ENCODE results near the gene FANCC. TPM values are rescaled to one million over a fixed set of nuclear protein-coding genes. Genes with fewer than 3 reads are reported as not detected.

FANCC gene
- total and polyA plus RNA-seq, 2 of the 8 experiments (the other 6 are each of a cell fraction or from before 2014, with no cell fraction given): 7.8 to 15.2 TPM

- Histone ChIP-seq H3K9me3 (ENCODE audit: insufficient read depth in 2 of 2, low read depth in 1 of 2, low read length in 1 of 2) (no peaks in the 10 kb centered on the region), H3K9ac (replicated peaks in 1 of 4; ENCODE audit: extremely low read depth in 1 of 4, low read depth in 3 of 4, low read length in 3 of 4) (no peak overlapping the region), H2BK15ac (ENCODE audit: low read length) (no peak overlapping the region), H3K27me3 (replicated peaks in 1 of 4; ENCODE audit: control insufficient read depth in 3 of 4, extremely low read depth in 1 of 4, insufficient read depth in 3 of 4, low read length in 3 of 4) (no peaks in the 10 kb centered on the region), H2AK5ac (ENCODE audit: low read depth, low read length) (no peak overlapping the region), H3K4me2 (ENCODE audit: insufficient read depth in 1 of 2, low read depth in 2 of 2, low read length in 2 of 2) (no peak overlapping the region), H4K5ac (ENCODE audit: insufficient read length, low read depth, low read length) (no peak overlapping the region), H3K79me1 (ENCODE audit: low read depth, low read length) (no peaks in the 10 kb centered on the region), H4K8ac (ENCODE audit: extremely low read depth, insufficient read depth, low read length) (no peak overlapping the region), H3K14ac (ENCODE audit: insufficient read length) (no peak overlapping the region), H3K18ac (ENCODE audit: extremely low read depth, low read length) (no peak overlapping the region), H3K4ac (replicated peaks; ENCODE audit: insufficient read length, low read depth, low read length) (no peak overlapping the region), H2BK12ac (ENCODE audit: low read depth, low read length) (no peak overlapping the region), H3K36me3 (ENCODE audit: control insufficient read depth in 2 of 4, insufficient read depth in 4 of 4, low read length in 3 of 4) (no peaks in the 10 kb centered on the region), H3K56ac (replicated peaks; ENCODE audit: insufficient read length, low read depth, low read length) (no peak overlapping the region), H3K79me2 (ENCODE audit: control insufficient read depth in 1 of 2, insufficient read depth in 2 of 2, low read length in 2 of 2) (no peaks in the 10 kb centered on the region), H3K23ac (ENCODE audit: insufficient read length) (no peak overlapping the region), H4K20me1 (replicated peaks in 1 of 2; ENCODE audit: control insufficient read depth in 1 of 2, insufficient read depth in 2 of 2, low read length in 2 of 2) (no peaks in the 10 kb centered on the region), H2BK5ac (ENCODE audit: low read depth, low read length) (no peak overlapping the region), H2BK120ac (replicated peaks; ENCODE audit: low read depth, low read length) (no peak overlapping the region), H3K23me2 (ENCODE audit: low read depth, low read length) (no peaks in the 10 kb centered on the region), H2BK20ac (ENCODE audit: low read length) (no peak overlapping the region; the same call in 1 of the 2 replicates), H3K4me3 (ENCODE audit: extremely low read depth in 1 of 4, insufficient read depth in 2 of 4, low read depth in 3 of 4, low read length in 4 of 4) (no peak overlapping the region), H2AFZ (ENCODE audit: low read length) (no peak overlapping the region), H4K91ac (replicated peaks; ENCODE audit: insufficient read length, low read length) (no peak overlapping the region), H3K27ac (ENCODE audit: low read depth, low read length) (no peak overlapping the region), H3K4me1 (replicated peaks in 1 of 4; ENCODE audit: control insufficient read depth in 3 of 4, insufficient read depth in 4 of 4, low read length in 3 of 4) (peaks cover 5 to 23% (median 12%) of the 10 kb centered on the region in 4 experiments)
- POLR2A ChIA-PET (ENCODE audit: partially characterized antibody): interaction anchor here (1.6 kb wide), 1 partner anchor 11 kb away, joined by 3 read pairs; no protein-coding TSS in a partner anchor
- FAIRE-seq (no peak), DNase-seq (ENCODE audit: low read depth in 1 of 2, low spot score in 2 of 2) (no peak)
- CTCF ChIA-PET (ENCODE audit: partially characterized antibody): interaction anchor here (0.9 to 13.7 kb wide), 16 partner anchors 8 to 451 kb away, joined by 3 to 209 read pairs (median 12); no protein-coding TSS in a partner anchor
- 94% methylated on average over 17 of the region's 17 CpGs; no CpG with 5 or more reads in 1 of the 2 experiments for WGBS, 2 experiments (ENCODE audit: extremely low coverage in 1 of 2, insufficient coverage in 1 of 2, insufficient read length in 1 of 2, insufficient replicate concordance in 2 of 2, low coverage in 1 of 2, low lambda C conversion rate in 2 of 2, missing lambda C conversion rate in 1 of 2)
- TF ChIP-seq MAFK (IDR thresholded peaks at IDR 0.05; ENCODE audit: low read depth, low read length): no peak
- no peak for TF ChIP-seq KDM5A (IDR thresholded peaks at IDR 0.05; ENCODE audit: low read length)
- no peak for TF ChIP-seq ASH2L (IDR thresholded peaks at IDR 0.05; ENCODE audit: low read length)
- no peak for TF ChIP-seq NANOG (IDR thresholded peaks at IDR 0.05; ENCODE audit: insufficient read depth, low read depth, low read length, poor library complexity, severe bottlenecking)
- no peak for TF ChIP-seq TEAD4 (IDR thresholded peaks at IDR 0.05; ENCODE audit: low read depth, low read length)
- no peak for TF ChIP-seq SAP30 (IDR thresholded peaks at IDR 0.05; ENCODE audit: insufficient read depth, insufficient replicate concordance, low read length)
- no peak for TF ChIP-seq SP2 (IDR thresholded peaks at IDR 0.05; ENCODE audit: low read length)
- TF ChIP-seq RBBP5 (IDR thresholded peaks at IDR 0.05; ENCODE audit: borderline replicate concordance, low read depth, low read length): no peak
- no peak for TF ChIP-seq PHF8 (conservative IDR thresholded peaks at IDR 0.05; ENCODE audit: low read depth, low read length)
- TF ChIP-seq POU5F1 (IDR thresholded peaks at IDR 0.05; ENCODE audit: low read depth, low read length): no peak
- no peak for TF ChIP-seq JUN (IDR thresholded peaks at IDR 0.05; ENCODE audit: low read depth, low read length)
- TF ChIP-seq BRCA1 (IDR thresholded peaks at IDR 0.05; ENCODE audit: low read depth, low read length): no peak
Measured at GRCh38 chr9:95132366-95133324, 184.9 kb downstream of the FANCC start.
